ENCODE measurements around the gene PRND.

- TF ChIP-seq CTCF (IDR thresholded peaks at IDR 0.05) (no peak), POLR2A (IDR thresholded peaks at IDR 0.05) (no peak)
Observed at GRCh38 chr20:4673371-4674001, 48.2 kb upstream of the PRND start.
